ENCODE results near the gene ZNF629. TPM values are rescaled to one million over a fixed set of nuclear protein-coding genes. Genes with fewer than 3 reads are reported as not detected.

Gene ZNF629
- total RNA-seq, 1 experiment from 2014 or later, result 25.3 TPM

GRCh38 chr16:30753596-30753995, 33.4 kb downstream of the ZNF629 start:
- H3K27me3 ChIP-seq (replicated peaks; ENCODE audit: insufficient read depth, low read depth, low read length, poor library complexity), result no peaks in the 10 kb centered on the region
- no peak overlapping the region for H3K4me3 ChIP-seq (ENCODE audit: low read depth, low read length, poor library complexity, severe bottlenecking)
- TF ChIP-seq EZH2 (IDR thresholded peaks at IDR 0.05; ENCODE audit: borderline replicate concordance, low read depth, low read length, poor library complexity, severe bottlenecking) (no peak), CTCF (conservative IDR thresholded peaks at IDR 0.05; ENCODE audit: low read depth, low read length) (no peak)
- POLR2A ChIA-PET (ENCODE audit: low non-redundant PET), result interaction anchor here (0.7 kb wide), 1 partner anchor 30 kb away, joined by 6 read pairs; no protein-coding TSS in a partner anchor
- no peaks in the 10 kb centered on the region for H3K4me1 ChIP-seq (ENCODE audit: insufficient read depth, low read length, poor library complexity, severe bottlenecking)
- CTCF ChIA-PET, result no interaction called here
- no peak overlapping the region for H3K27ac ChIP-seq (ENCODE audit: low read depth, low read length, poor library complexity, severe bottlenecking)
- DNase-seq (ENCODE audit: low spot score), result no peak
- H3K36me3 ChIP-seq (ENCODE audit: insufficient read depth, low read length, poor library complexity, severe bottlenecking), result peaks cover 14% of the 10 kb centered on the region
- no TSS peak for BruUV-seq (replicated peaks)
- H3K9me3 ChIP-seq (ENCODE audit: low read depth, low read length, poor library complexity, severe bottlenecking), result no peaks in the 10 kb centered on the region
- intact Hi-C loops (cut with micrococcal nuclease; ENCODE audit: unreplicated experiment), result no loop called here

- TF ChIP-seq CTCF (conservative IDR thresholded peaks at IDR 0.05; ENCODE audit: low read depth, low read length) (no peak), EZH2 (IDR thresholded peaks at IDR 0.05; ENCODE audit: borderline replicate concordance, low read depth, low read length, poor library complexity, severe bottlenecking) (no peak)
- H3K27me3 ChIP-seq (replicated peaks; ENCODE audit: insufficient read depth, low read depth, low read length, poor library complexity), result no peaks in the 10 kb centered on the region
- no peak for DNase-seq (ENCODE audit: low spot score)
- H3K27ac ChIP-seq (ENCODE audit: low read depth, low read length, poor library complexity, severe bottlenecking), result no peak overlapping the region
- no TSS peak for BruUV-seq (replicated peaks)
- intact Hi-C loops (cut with micrococcal nuclease; ENCODE audit: unreplicated experiment), result no loop called here
- ChIA-PET CTCF (no interaction called here), POLR2A (ENCODE audit: low non-redundant PET) (no interaction called here)
- H3K4me3 ChIP-seq (ENCODE audit: low read depth, low read length, poor library complexity, severe bottlenecking), result no peak overlapping the region
- peaks cover 14% of the 10 kb centered on the region for H3K36me3 ChIP-seq (ENCODE audit: insufficient read depth, low read length, poor library complexity, severe bottlenecking)
- no peaks in the 10 kb centered on the region for H3K4me1 ChIP-seq (ENCODE audit: insufficient read depth, low read length, poor library complexity, severe bottlenecking)
- no peaks in the 10 kb centered on the region for H3K9me3 ChIP-seq (ENCODE audit: low read depth, low read length, poor library complexity, severe bottlenecking)
Observed at GRCh38 chr16:30750876-30751465, 36.0 kb downstream of the ZNF629 start.

GRCh38 chr16:30750201-30750600, 36.8 kb downstream of the ZNF629 start:
- no peak overlapping the region for H3K4me3 ChIP-seq (ENCODE audit: low read depth, low read length, poor library complexity, severe bottlenecking)
- ChIA-PET POLR2A (ENCODE audit: low non-redundant PET) (no interaction called here), CTCF (no interaction called here)
- peaks cover 14% of the 10 kb centered on the region for H3K36me3 ChIP-seq (ENCODE audit: insufficient read depth, low read length, poor library complexity, severe bottlenecking)
- H3K27me3 ChIP-seq (replicated peaks; ENCODE audit: insufficient read depth, low read depth, low read length, poor library complexity), result no peaks in the 10 kb centered on the region
- no peaks in the 10 kb centered on the region for H3K4me1 ChIP-seq (ENCODE audit: insufficient read depth, low read length, poor library complexity, severe bottlenecking)
- no peak for DNase-seq (ENCODE audit: low spot score)
- no peak overlapping the region for H3K27ac ChIP-seq (ENCODE audit: low read depth, low read length, poor library complexity, severe bottlenecking)
- H3K9me3 ChIP-seq (ENCODE audit: low read depth, low read length, poor library complexity, severe bottlenecking), result no peaks in the 10 kb centered on the region
- TF ChIP-seq CTCF (conservative IDR thresholded peaks at IDR 0.05; ENCODE audit: low read depth, low read length) (no peak), EZH2 (IDR thresholded peaks at IDR 0.05; ENCODE audit: borderline replicate concordance, low read depth, low read length, poor library complexity, severe bottlenecking) (no peak)
- no TSS peak for BruUV-seq (replicated peaks)
- intact Hi-C loops (cut with micrococcal nuclease; ENCODE audit: unreplicated experiment), result no loop called here

All from A673 (cell line).